H1 (cell line): Measurements from ENCODE around the gene PRR19. TPM values are rescaled to one million over a fixed set of nuclear protein-coding genes. Genes with fewer than 3 reads are reported as not detected.

Experiments
- CBX5 ChIP-seq: fragments of 300-800, 300-1000 bp; sonication (generic); IDR thresholded peaks from 2 replicates; pipeline ENCODE4 v1.7.1; 2016; ENCODE audit warnings: antibody characterized with exemption, low read length, low read depth
- CHD1 ChIP-seq: IDR thresholded peaks from 2 replicates; pipeline ENCODE4 v1.6.1; 2012; ENCODE audit warnings: low read depth, low read length, improper control_type of control experiment
- FOSL1 ChIP-seq: IDR thresholded peaks from 2 replicates; pipeline ENCODE4 v1.6.1; 2011; ENCODE audit warnings: mild to moderate bottlenecking, low read depth, low read length, moderate library complexity; ENCODE audit not compliant: insufficient read depth
- POLR2A ChIP-seq, 2 experiments: IDR thresholded peaks; 1 replicate in 1 of 2; 2 replicates in 1 of 2; pipeline ENCODE4 v1.6.1; 2011; ENCODE audit warnings: low read depth in 2 of 2, low read length in 2 of 2, mild to moderate bottlenecking in 2 of 2; ENCODE audit errors: control extremely low read depth in 1 of 2
- RBBP5 ChIP-seq: IDR thresholded peaks from 2 replicates; pipeline ENCODE4 v1.7.1; 2012; ENCODE audit warnings: low read depth, mild to moderate bottlenecking, inconsistent platforms, low read length, moderate library complexity, borderline replicate concordance
- TEAD4 ChIP-seq: IDR thresholded peaks from 2 replicates; pipeline ENCODE4 v1.6.1; 2012; ENCODE audit warnings: low read depth, low read length, inconsistent platforms, mixed read lengths
- polyA plus RNA-seq, 7 experiments: library from polyadenylated mRNA; depleted of rRNA in 3 of 7; stranded (reverse) in 5 of 7; unstranded in 2 of 7; fragments of >200 nt in 5 of 7; fragments of 200-250 nt in 2 of 7; gene quantifications; 1 replicate in 5 of 7; 2 replicates in 1 of 7; 4 replicates in 1 of 7; pipeline versions ENCODE4 v1.2.1 to v1.2.3, GENCODE V29; 2011 to 2013; ENCODE audit warnings: missing spikeins in 2 of 7, mixed read lengths in 2 of 7
- total RNA-seq: library from RNA; stranded (reverse); fragmentation: NEBNext Ultra II Directional; extraction: Animal tissue kit (Norgen Biotek cat#: 25700); gene quantifications from 2 replicates; pipeline ENCODE4 v1.2.1, GENCODE V29; 2021
- TF ChIP-seq, protein P1 (sequence below): IDR thresholded peaks from 2 replicates; pipeline ENCODE4 v1.6.1; 2012; ENCODE audit warnings: inconsistent platforms

The PRR19 gene
- total and polyA plus RNA-seq, 2 of the 8 experiments (the other 6 are each of a cell fraction or from before 2014, with no cell fraction given), result 7.2 to 7.5 TPM

DNA sequence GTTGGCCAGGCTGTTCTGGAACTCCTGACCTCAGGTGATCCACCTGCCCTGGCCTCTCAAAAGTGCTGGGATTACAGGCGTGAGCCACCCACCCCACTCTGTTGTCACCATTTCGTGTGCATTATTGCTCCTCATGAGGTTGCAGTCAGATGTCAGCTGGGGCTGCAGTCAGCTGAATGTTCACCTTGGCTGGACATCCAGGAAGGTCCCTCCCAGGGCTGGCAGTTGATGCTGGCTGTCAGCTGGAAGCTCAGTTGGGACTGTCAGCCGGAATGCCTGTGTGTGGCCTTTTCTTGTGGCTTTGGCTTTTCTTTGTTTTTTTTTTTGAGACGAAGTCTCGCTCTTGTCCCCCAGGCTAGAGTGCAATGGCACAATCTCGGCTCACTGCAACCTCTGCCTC, 30.1 kb downstream of the PRR19 start (continued):
- TF ChIP-seq RBBP5 (no peak), FOSL1 (no peak), CBX5 (no peak), CHD1 (no peak), TEAD4 (no peak), POLR2A (IDR thresholded peaks at IDR 0.05; ENCODE audit: control extremely low read depth in 1 of 2, low read depth in 2 of 2, low read length in 2 of 2) (no peak)
- TF ChIP-seq, protein P1, sequence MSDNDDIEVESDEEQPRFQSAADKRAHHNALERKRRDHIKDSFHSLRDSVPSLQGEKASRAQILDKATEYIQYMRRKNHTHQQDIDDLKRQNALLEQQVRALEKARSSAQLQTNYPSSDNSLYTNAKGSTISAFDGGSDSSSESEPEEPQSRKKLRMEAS, result no peak
